VCaP (cell line): ENCODE results near the gene CACNB4.

Experiments
- H3K27ac ChIP-seq: fragments of 450-650 bp; 2 replicates; pipeline ENCODE4 v1.5.1; 2017
- TF ChIP-seq, protein P1 (sequence below): fragments of 450-650 bp; conservative IDR thresholded peaks from 2 replicates; pipeline ENCODE4 v1.5.1; 2017; ENCODE audit warnings: mild to moderate bottlenecking, moderate library complexity

CACNB4 gene

DNA sequence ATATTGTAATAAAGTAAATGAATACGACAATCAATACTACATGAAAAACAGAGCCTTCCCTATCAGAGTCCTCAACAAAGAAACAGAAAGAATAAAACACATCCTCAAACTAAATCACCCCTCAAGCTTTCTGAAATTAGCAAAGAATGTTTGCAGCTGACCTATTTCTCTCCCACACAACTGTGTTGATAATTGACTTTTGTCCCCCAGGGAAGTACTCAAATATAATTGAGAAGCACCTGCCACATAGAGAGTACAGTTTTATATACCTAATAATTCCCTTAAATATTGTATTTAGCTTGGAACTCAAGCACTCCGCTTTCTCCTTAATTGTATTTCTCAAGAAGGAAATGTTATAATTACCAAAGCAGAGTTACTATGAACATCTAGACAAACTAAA, 12.6 kb downstream of the CACNB4 start:
- TF ChIP-seq, protein P1, sequence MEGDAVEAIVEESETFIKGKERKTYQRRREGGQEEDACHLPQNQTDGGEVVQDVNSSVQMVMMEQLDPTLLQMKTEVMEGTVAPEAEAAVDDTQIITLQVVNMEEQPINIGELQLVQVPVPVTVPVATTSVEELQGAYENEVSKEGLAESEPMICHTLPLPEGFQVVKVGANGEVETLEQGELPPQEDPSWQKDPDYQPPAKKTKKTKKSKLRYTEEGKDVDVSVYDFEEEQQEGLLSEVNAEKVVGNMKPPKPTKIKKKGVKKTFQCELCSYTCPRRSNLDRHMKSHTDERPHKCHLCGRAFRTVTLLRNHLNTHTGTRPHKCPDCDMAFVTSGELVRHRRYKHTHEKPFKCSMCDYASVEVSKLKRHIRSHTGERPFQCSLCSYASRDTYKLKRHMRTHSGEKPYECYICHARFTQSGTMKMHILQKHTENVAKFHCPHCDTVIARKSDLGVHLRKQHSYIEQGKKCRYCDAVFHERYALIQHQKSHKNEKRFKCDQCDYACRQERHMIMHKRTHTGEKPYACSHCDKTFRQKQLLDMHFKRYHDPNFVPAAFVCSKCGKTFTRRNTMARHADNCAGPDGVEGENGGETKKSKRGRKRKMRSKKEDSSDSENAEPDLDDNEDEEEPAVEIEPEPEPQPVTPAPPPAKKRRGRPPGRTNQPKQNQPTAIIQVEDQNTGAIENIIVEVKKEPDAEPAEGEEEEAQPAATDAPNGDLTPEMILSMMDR = no peak
- no peak overlapping the region for H3K27ac ChIP-seq

DNA sequence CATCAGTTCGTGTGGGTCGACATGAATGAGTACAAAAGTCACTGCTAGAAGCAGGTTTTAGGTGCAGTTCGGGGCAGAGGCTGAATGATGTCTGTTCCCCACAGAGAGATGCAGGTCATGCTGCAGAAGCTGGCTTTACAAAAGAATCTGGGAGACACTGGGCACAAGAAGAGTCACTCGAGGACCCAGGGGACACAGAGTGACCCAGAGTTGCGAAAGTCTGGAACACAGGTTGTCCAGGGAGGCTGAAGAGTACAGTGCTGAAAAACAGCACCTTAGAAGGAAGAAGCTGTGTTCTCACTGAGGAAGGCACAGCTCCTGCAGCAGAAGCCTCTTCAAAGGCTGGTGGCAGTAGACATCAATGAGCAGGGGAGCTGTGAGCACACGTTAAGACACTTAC, 14.8 kb downstream of the CACNB4 start:
- TF ChIP-seq, protein P1 = no peak
- no peak overlapping the region for H3K27ac ChIP-seq

DNA sequence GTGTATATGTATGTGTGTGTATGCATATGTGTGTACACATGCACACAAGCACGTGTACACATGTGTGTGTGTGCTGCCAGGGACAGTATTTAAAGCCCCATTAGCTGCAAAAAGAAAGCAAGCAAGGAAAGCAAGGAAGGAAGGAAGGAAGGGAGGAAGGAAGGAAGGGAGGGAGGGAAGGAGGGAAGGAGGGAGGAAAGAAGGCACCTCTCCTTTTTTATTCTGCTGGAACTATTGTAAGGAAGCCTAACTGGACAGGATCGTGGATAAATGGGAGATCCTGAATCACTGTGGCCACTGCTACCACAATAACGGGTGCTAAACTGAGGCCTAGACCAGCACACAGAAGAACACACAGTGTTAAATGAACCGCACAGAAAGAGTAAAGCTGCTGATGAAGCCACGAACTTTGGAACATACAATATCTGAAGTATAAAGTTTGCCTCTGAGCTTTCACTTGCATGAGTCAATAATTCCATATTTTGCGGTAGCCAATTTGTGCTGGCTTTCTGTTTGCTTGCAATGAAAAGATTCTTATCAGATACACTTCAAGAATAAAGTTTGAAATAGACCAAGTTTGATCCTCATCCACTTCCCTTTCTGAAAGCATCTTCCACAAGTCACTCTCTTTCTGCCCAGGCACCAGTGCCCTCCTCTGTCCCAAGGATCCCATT, 15.5 kb downstream of the CACNB4 start:
- H3K27ac ChIP-seq = no peak overlapping the region
- TF ChIP-seq, protein P1 = no peak

DNA sequence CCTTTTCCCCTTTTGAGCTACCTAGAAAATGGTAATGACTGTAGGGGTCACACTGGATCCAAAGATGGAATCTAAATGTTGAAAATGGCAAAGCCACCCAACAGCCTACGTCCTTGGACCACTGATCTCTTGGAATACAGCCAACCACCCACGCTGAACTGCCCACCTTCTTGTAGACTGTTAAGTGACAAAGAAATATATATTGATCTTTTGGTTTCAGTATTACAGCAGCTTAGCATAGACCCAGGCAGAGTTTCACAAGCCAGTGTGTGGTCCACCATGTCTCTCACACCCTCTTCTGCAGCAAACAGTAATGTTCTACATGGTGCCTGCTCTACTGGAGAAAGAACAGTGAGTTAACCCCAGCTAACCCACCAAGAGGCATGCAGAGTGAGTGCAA, 20.2 kb downstream of the CACNB4 start:
- no peak overlapping the region for H3K27ac ChIP-seq
- TF ChIP-seq, protein P1 = no peak

DNA sequence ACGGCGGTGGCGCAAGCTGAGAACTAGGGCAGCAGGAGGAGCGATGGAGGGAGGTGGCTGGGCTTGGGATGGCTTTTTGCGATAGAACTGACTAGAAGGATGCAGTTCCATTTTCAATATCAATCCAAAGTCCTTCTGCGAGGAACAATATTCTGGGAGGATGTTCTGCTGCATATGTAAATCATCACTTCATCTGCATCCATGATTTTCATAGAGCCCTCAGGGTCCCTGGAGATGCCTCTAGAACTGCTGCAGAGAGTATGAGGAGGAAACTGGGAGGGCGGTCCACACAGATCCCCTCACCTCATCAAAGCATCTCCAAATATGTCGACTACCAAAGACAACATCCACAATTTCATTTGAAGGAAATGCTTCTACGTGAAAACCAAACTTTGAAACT, 20.8 kb downstream of the CACNB4 start:
- no peak overlapping the region for H3K27ac ChIP-seq
- TF ChIP-seq, protein P1 = no peak

DNA sequence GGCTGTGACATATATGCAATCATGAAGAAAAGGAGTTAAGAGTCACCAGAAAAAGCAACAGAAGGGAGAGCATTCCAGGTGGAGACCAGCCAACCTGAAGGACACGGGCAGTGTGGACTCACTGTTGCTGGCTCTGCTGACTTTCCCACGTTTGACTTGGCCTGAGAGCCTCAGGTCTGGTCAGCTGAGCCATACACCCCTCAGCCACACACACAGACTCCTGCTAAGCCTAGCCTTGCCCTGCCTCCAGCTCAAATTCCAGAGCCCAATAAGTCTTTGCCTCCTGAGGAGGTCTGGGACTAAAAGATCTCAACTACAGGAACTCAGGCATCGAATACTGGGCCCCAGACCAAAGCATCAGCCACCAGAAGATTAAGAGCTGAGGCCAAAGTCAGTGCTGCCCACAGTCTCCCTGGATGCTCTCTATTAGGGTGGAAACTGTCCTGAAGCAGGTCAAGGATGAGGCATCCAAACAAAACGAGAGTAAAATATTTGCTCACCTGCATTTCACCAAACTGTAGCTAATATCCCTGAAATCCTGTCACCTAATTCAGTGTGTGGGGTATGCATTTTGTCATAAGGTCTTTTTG, 23.3 kb downstream of the CACNB4 start:
- no peak overlapping the region for H3K27ac ChIP-seq
- TF ChIP-seq, protein P1 = no peak

DNA sequence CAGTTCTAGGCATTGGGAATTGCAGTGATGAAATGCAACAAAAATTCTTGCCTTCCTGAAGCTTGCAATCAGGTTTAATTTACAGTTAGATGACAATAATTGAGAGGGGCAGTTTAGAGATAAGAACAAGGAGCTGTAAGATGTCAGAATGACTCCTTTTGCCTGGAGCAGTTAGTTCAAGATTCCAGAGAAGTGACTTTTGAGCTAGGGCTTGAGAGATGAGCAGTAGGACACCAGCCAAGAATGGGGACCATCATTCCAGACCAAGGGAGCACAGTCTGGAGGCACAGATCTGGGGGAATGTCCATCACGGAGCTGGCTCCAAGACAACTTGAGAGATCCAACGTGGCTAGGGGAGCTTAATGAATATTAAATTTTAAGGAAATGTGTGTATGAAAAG, 26.8 kb downstream of the CACNB4 start:
- TF ChIP-seq, protein P1 = no peak
- H3K27ac ChIP-seq = no peak overlapping the region
